HEK293T (cell line): ENCODE data around the gene BEAN1.
"Not testable (repeated sequence)": the region's sequence is repeated elsewhere in the genome, so short reads cannot be mapped to it uniquely, and the experiment has no call there.

Source experiments
- CTCF ChIA-PET: fragments of 350-600 bp; formaldehyde crosslinking; extraction: SDS; loops from one replicate; lab custom pipeline; 2021; ENCODE audit warnings: antibody characterized with exemption, inconsistent platforms; lab: Yijun Ruan, JAX
- POLR2A ChIA-PET: fragments of 350-600 bp; formaldehyde crosslinking; extraction: SDS; loops from one replicate; lab custom pipeline; 2020; ENCODE audit warnings: antibody characterized with exemption, inconsistent platforms; lab: Yijun Ruan, JAX
- DNase-seq: peaks from one replicate; pipeline ENCODE4 v3.0.0; 2012; ENCODE audit warnings: mixed read lengths; ENCODE audit errors: extremely low spot score
- ARNT ChIP-seq: fragments of 450-650 bp; IDR thresholded peaks from 2 replicates; pipeline ENCODE4 v1.6.1; 2017; ENCODE audit warnings: mild to moderate bottlenecking
- BHLHE40 ChIP-seq: fragments of 450-650 bp; IDR thresholded peaks from 2 replicates; pipeline ENCODE4 v1.6.1; 2016; ENCODE audit warnings: mild to moderate bottlenecking, moderate library complexity, borderline replicate concordance
- CTBP1 ChIP-seq: fragments of 450-650 bp; IDR thresholded peaks from 2 replicates; pipeline ENCODE4 v1.6.1; 2016; ENCODE audit warnings: borderline replicate concordance
- ELF4 ChIP-seq: fragments of 450-650 bp; IDR thresholded peaks from 2 replicates; pipeline ENCODE4 v1.6.1; 2017; ENCODE audit warnings: antibody characterized with exemption
- FOXA1 ChIP-seq: fragments of 450-650 bp; IDR thresholded peaks from 2 replicates; pipeline ENCODE4 v1.6.1; 2016; ENCODE audit warnings: mild to moderate bottlenecking
- FOXK2 ChIP-seq: fragments of 450-650 bp; IDR thresholded peaks from 2 replicates; pipeline ENCODE4 v1.6.1; 2016; ENCODE audit warnings: mild to moderate bottlenecking
- FOXM1 ChIP-seq: fragments of 450-650 bp; IDR thresholded peaks from 2 replicates; pipeline ENCODE4 v1.6.1; 2017; ENCODE audit warnings: mild to moderate bottlenecking, borderline replicate concordance
- HDGF ChIP-seq: fragments of 450-650 bp; IDR thresholded peaks from 2 replicates; pipeline ENCODE4 v1.6.1; 2017; ENCODE audit warnings: antibody characterized with exemption, borderline replicate concordance
- L3MBTL2 ChIP-seq: fragments of 450-650 bp; conservative IDR thresholded peaks from 2 replicates; pipeline ENCODE4 v1.6.1; 2016; ENCODE audit warnings: mild to moderate bottlenecking
- LEF1 ChIP-seq: fragments of 450-650 bp; IDR thresholded peaks from 2 replicates; pipeline ENCODE4 v1.6.1; 2017; ENCODE audit warnings: mild to moderate bottlenecking, borderline replicate concordance
- NFRKB ChIP-seq: fragments of 450-650 bp; IDR thresholded peaks from 2 replicates; pipeline ENCODE4 v1.6.1; 2016; ENCODE audit warnings: mild to moderate bottlenecking, moderate library complexity
- PKNOX1 ChIP-seq: fragments of 450-650 bp; IDR thresholded peaks from 2 replicates; pipeline ENCODE4 v1.6.1; 2016
- SP1 ChIP-seq: fragments of 450-650 bp; IDR thresholded peaks from 2 replicates; pipeline ENCODE4 v1.6.1; 2017
- SUZ12 ChIP-seq: fragments of 450-650 bp; IDR thresholded peaks from 2 replicates; pipeline ENCODE4 v1.6.1; 2016; ENCODE audit warnings: mild to moderate bottlenecking
- TARDBP ChIP-seq: fragments of 450-650 bp; IDR thresholded peaks from 2 replicates; pipeline ENCODE4 v1.6.1; 2016
- ZNF384 ChIP-seq: fragments of 450-650 bp; IDR thresholded peaks from 2 replicates; pipeline ENCODE4 v1.6.1; 2016

Gene BEAN1

GRCh38 chr16:66493490-66494401, 66.7 kb downstream of the BEAN1 start:
- CTCF ChIA-PET, result no interaction called here
- no peak for TF ChIP-seq FOXK2
- no peak for TF ChIP-seq ZNF384
- TF ChIP-seq L3MBTL2, result no peak
- TF ChIP-seq SP1, result no peak
- no peak for TF ChIP-seq ELF4
- no peak for TF ChIP-seq SUZ12
- no peak for TF ChIP-seq LEF1
- no peak for TF ChIP-seq ARNT
- no peak for TF ChIP-seq BHLHE40
- TF ChIP-seq FOXM1, result no peak
- POLR2A ChIA-PET, result no interaction called here
- no peak for DNase-seq

DNA sequence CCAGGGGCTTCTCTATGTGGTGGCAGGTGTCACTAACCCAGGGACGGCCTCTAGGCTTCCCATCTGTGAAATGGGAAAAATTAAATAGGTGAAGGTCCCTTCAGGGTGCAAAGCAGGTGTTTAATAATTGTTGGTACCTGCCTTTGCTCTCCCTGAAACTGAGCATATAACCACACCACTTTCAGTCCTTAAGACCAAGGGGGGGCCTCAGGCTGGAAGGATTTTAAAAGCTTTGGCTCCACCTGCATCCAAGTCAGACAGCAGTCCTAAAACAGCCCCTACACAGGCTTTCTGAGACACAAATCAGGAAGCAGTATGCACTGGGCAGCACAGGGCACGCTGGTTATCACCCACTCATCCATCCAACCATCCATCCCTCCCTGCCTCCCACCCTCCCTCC, 67.8 kb downstream of the BEAN1 start:
- TF ChIP-seq L3MBTL2 (no peak), BHLHE40 (no peak), ELF4 (no peak), HDGF (no peak), ARNT (no peak), CTBP1 (no peak), FOXM1 (no peak), NFRKB (no peak), SP1 (no peak), SUZ12 (no peak), FOXK2 (no peak), LEF1 (no peak), TARDBP (no peak), PKNOX1 (no peak), FOXA1 (no peak)
- POLR2A ChIA-PET, result no interaction called here
- no peak for DNase-seq
- CTCF ChIA-PET, result no interaction called here

- POLR2A ChIA-PET, result no interaction called here
- CTCF ChIA-PET, result no interaction called here
- no peak for TF ChIP-seq ZNF384
- no peak for DNase-seq
Observed at GRCh38 chr16:66495440-66495839, 68.3 kb downstream of the BEAN1 start.

DNA sequence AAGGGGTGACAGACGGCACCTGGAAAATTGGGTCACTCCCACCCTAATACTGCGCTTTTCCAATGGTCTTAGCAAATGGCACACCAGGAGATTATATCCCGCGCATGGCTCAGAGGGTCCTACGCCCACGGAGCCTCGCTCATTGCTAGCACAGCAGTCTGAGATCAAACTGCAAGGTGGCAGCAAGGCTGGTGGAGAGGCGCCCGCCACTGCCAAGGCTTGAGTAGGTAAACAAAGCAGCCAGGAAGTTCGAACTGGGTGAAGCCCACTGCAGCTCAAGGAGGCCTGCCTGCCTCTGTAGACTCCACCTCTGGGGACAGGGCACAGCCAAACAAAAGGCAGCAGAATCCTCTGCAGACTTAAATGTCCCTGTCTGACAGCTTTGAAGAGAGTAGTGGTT, 69.1 kb downstream of the BEAN1 start:
- CTCF ChIA-PET, DNase-seq, POLR2A ChIA-PET: not testable (repeated sequence)

DNA sequence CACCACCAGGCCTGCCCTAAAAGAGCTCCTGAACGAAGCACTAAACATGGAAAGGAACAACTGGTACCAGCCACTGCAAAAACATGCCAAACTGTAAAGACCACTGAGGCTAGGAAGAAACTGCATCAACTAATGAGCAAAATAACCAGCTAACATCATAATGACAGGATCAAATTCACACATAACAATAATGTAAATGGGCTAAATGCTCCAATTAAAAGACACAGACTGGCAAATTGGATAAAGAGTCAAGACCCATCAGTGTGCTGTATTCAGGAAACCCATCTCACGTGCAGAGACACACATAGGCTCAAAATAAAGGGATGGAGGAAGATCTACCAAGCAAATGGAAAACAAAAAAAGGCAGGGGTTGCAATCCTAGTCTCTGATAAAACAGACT, 70.8 kb downstream of the BEAN1 start:
- CTCF ChIA-PET, POLR2A ChIA-PET, DNase-seq: not testable (repeated sequence)

DNA sequence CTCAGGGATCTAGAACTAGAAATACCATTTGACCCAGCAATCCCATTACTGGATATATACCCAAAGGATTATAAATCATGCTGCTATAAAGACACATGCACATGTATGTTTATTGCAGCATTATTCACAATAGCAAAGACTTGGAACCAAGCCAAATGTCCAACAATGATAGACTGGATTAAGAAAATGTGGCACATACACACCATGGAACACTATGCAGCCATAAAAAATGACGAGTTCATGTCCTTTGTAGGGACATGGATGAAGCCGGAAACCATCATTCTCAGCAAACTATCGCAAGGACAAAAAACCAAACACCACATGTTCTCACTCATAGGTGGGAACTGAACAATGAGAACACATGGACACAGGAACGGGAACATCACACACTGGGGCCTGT, 74.5 kb downstream of the BEAN1 start:
- CTCF ChIA-PET, DNase-seq, POLR2A ChIA-PET: not testable (repeated sequence)

DNA sequence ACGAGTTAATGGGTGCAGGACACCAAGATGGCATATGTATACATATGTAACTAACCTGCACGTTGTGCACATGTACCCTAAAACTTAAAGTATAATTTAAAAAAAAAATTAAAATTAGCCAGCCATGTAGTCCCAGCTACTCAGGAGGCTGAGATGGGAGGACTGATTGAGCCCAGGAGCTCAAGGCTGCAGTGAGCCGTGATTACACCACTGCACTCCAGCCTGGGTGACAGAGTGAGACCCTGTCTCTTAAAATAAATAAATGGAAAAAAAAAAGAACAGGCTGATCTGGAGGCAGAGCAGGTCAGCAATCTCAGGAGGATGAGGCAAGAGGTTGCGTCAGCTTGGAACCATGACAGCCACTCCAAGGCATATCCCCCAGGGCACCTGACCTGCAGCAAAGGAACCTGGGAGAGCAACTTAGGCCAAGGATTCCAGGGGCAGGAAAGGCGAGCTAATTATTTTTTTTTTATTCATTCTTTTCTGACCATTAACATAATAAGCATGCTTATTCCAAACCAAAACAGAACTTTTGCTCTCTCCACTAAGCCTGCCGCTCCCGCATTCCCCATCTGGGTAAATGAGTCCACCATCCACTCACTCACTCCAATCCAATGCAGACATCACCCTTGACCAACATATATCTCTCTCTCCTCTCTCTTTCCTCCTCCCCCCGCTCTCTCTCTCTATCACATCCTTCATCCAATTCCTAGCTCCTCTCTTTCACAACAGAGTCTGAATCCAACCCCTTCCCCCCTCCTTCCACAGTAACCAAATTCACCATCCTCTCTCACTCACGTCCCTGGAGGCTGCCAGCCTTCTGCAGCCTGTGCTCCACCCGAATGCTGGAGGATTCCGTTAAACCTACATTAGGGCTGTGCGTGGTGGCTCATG, 75.2 kb downstream of the BEAN1 start:
- TF ChIP-seq BHLHE40 (no peak), FOXK2 (no peak), HDGF (no peak), SUZ12 (no peak), NFRKB (no peak), ELF4 (no peak), FOXA1 (no peak), ZNF384 (no peak), TARDBP (no peak), ARNT (no peak), PKNOX1 (no peak), CTBP1 (no peak), SP1 (no peak)
- no peak for DNase-seq
- ChIA-PET CTCF (interaction anchor here (0.5 kb wide), 1 partner anchor 628 kb away, joined by 3 read pairs; no protein-coding TSS in a partner anchor), POLR2A (no interaction called here)
